NCI-H2227 (cell line): ENCODE data around the gene VSX2.
A peak's percentile ranks its signal among the peaks of the same experiment; 100 is the strongest.

Source experiments
- DNase-seq: peaks from one replicate; lab custom pipeline; 2025; ENCODE audit not compliant: unreplicated experiment; lab: John Stamatoyannopoulos, UW

Gene VSX2

GRCh38 chr14:74301594-74302151, 62.4 kb downstream of the VSX2 start:
- DNase-seq: no peak

- peak; percentile 54 for DNase-seq
These were observed 62.9 kb downstream of the VSX2 start for GRCh38 chr14:74302152-74302628.

- DNase-seq: peak; percentile 96
These were observed 63.7 kb downstream of the VSX2 start, which contains the start of gene ABCD4 for GRCh38 chr14:74302634-74303569. Gene ABCD4, minus strand, starts transcription at chr14:74302934. Its CDS starts 22 bp downstream, at chr14:74302912.

- no peak for DNase-seq
These were observed 69.4 kb downstream of the VSX2 start for GRCh38 chr14:74308695-74309094.

GRCh38 chr14:74309125-74310022, 70.1 kb downstream of the VSX2 start:
- no peak for DNase-seq

- no peak for DNase-seq
These were observed 72.9 kb downstream of the VSX2 start for GRCh38 chr14:74312161-74312560.
